ENCODE measurements around the gene ABCG2. TPM values are rescaled to one million over a fixed set of nuclear protein-coding genes. Genes with fewer than 3 reads are reported as not detected.

The ABCG2 gene
- polyA plus RNA-seq, 1 of the 3 experiments (the other 2 are of a cell fraction), result 0.02 TPM

DNA sequence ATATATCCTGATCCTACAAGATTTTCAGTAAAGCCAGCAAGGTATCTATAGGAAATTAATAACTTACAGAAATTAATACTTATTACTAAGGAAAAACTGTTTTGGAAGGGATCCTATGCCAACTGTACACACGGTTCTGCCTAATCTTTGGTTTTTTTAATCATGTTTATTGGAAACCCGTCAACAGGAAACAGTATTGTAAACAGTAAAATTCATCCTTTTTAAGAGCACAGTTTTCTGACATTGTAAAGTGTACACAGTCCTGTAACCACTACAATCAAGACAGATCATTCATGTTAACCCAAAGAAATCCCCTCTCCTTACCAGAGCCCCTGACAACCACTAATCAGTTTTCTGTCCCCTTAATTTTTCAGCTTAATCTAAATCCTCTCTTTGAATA lies 9.9 kb downstream of the ABCG2 start:
- no peak for DNase-seq
- no peaks in the 10 kb centered on the region for H3K79me2 ChIP-seq (ENCODE audit: insufficient read depth)
- H3K4me3 ChIP-seq (ENCODE audit: low read depth in 2 of 2, low read length in 1 of 2), result no peak overlapping the region
- no peaks in the 10 kb centered on the region for H3K36me3 ChIP-seq (replicated peaks in 1 of 2; ENCODE audit: control insufficient read depth in 1 of 2, insufficient read depth in 2 of 2, low read length in 1 of 2)
- H3K9me3 ChIP-seq, result no peaks in the 10 kb centered on the region
- H2AFZ ChIP-seq (ENCODE audit: low read depth), result no peak overlapping the region
- H3K4me1 ChIP-seq (ENCODE audit: control insufficient read depth in 1 of 2, insufficient read depth in 2 of 2, low read depth in 1 of 2, low read length in 1 of 2), result 0 out of 4 replicates have a peak, but pooled peaks cover 0 to 2% of the 10 kb centered on the region in 2 experiments
- H3K27me3 ChIP-seq (ENCODE audit: insufficient read depth), result no peaks in the 10 kb centered on the region
- no peaks in the 10 kb centered on the region for H3F3A ChIP-seq (replicated peaks; ENCODE audit: insufficient read depth)
- 49% methylated on average over 2 of the region's 2 CpGs for WGBS (ENCODE audit: low lambda C conversion rate)
- CTCF ChIA-PET, result no interaction called here
- TF ChIP-seq, protein P1, sequence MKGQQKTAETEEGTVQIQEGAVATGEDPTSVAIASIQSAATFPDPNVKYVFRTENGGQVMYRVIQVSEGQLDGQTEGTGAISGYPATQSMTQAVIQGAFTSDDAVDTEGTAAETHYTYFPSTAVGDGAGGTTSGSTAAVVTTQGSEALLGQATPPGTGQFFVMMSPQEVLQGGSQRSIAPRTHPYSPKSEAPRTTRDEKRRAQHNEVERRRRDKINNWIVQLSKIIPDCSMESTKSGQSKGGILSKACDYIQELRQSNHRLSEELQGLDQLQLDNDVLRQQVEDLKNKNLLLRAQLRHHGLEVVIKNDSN (IDR thresholded peaks at IDR 0.05; ENCODE audit: borderline replicate concordance, low read depth), result no peak
- no peak for TF ChIP-seq MEF2A (IDR thresholded peaks at IDR 0.05; ENCODE audit: borderline replicate concordance, low read depth)
- TF ChIP-seq SMC3 (IDR thresholded peaks at IDR 0.05; ENCODE audit: low read depth, low read length), result no peak
- TF ChIP-seq, protein P2, sequence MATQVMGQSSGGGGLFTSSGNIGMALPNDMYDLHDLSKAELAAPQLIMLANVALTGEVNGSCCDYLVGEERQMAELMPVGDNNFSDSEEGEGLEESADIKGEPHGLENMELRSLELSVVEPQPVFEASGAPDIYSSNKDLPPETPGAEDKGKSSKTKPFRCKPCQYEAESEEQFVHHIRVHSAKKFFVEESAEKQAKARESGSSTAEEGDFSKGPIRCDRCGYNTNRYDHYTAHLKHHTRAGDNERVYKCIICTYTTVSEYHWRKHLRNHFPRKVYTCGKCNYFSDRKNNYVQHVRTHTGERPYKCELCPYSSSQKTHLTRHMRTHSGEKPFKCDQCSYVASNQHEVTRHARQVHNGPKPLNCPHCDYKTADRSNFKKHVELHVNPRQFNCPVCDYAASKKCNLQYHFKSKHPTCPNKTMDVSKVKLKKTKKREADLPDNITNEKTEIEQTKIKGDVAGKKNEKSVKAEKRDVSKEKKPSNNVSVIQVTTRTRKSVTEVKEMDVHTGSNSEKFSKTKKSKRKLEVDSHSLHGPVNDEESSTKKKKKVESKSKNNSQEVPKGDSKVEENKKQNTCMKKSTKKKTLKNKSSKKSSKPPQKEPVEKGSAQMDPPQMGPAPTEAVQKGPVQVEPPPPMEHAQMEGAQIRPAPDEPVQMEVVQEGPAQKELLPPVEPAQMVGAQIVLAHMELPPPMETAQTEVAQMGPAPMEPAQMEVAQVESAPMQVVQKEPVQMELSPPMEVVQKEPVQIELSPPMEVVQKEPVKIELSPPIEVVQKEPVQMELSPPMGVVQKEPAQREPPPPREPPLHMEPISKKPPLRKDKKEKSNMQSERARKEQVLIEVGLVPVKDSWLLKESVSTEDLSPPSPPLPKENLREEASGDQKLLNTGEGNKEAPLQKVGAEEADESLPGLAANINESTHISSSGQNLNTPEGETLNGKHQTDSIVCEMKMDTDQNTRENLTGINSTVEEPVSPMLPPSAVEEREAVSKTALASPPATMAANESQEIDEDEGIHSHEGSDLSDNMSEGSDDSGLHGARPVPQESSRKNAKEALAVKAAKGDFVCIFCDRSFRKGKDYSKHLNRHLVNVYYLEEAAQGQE (IDR thresholded peaks at IDR 0.05; ENCODE audit: low read depth, low read length), result no peak
- TF ChIP-seq TCF12 (IDR thresholded peaks at IDR 0.05), result no peak
- no peak for TF ChIP-seq YY1 (IDR thresholded peaks at IDR 0.05; ENCODE audit: low read depth)
- TF ChIP-seq EP300 (IDR thresholded peaks at IDR 0.05; ENCODE audit: borderline replicate concordance in 1 of 2, low read depth in 1 of 2, low read length in 1 of 2), result no peak
- TF ChIP-seq SIN3A (IDR thresholded peaks at IDR 0.05; ENCODE audit: borderline replicate concordance, low read depth, low read length), result no peak
- TF ChIP-seq EZH2phosphoT487 (IDR thresholded peaks at IDR 0.05; ENCODE audit: borderline replicate concordance, low read depth), result no peak
- TF ChIP-seq FOXJ3 (CRISPR knock-in tag; IDR thresholded peaks at IDR 0.05), result no peak
- TF ChIP-seq, protein P3, sequence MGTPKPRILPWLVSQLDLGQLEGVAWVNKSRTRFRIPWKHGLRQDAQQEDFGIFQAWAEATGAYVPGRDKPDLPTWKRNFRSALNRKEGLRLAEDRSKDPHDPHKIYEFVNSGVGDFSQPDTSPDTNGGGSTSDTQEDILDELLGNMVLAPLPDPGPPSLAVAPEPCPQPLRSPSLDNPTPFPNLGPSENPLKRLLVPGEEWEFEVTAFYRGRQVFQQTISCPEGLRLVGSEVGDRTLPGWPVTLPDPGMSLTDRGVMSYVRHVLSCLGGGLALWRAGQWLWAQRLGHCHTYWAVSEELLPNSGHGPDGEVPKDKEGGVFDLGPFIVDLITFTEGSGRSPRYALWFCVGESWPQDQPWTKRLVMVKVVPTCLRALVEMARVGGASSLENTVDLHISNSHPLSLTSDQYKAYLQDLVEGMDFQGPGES (IDR thresholded peaks at IDR 0.05; ENCODE audit: low read depth, low read length), result no peak
- no peak for TF ChIP-seq MAX (IDR thresholded peaks at IDR 0.05; ENCODE audit: low read depth)
- no peak for TF ChIP-seq ZBTB33 (IDR thresholded peaks at IDR 0.05; ENCODE audit: borderline replicate concordance, low read depth)
- TF ChIP-seq TAF1 (IDR thresholded peaks at IDR 0.05; ENCODE audit: borderline replicate concordance, low read depth, low read length), result no peak
- H3K4me2 ChIP-seq, result no peak overlapping the region
- POLR2A ChIA-PET, result no interaction called here
- no peak overlapping the region for H3K9ac ChIP-seq
- H4K20me1 ChIP-seq (ENCODE audit: insufficient read depth), result no peaks in the 10 kb centered on the region
- H3K27ac ChIP-seq (ENCODE audit: low read depth in 2 of 2, low read length in 1 of 2), result no peak overlapping the region
- H3K9me2 ChIP-seq, result no peaks in the 10 kb centered on the region
